NB4 (cell line): ENCODE data around the gene RASAL2.

ENCODE experiments used
- DNase-seq: peaks from one replicate; pipeline ENCODE4 v3.0.0; 2010; ENCODE audit warnings: low read depth
- H3K4me3 ChIP-seq: one replicate; pipeline ENCODE4 v1.5.1; 2011; ENCODE audit warnings: mild to moderate bottlenecking, low read depth, low read length, moderate library complexity
- MYC ChIP-seq: IDR thresholded peaks from 2 replicates; pipeline ENCODE4 v1.6.1; 2011; ENCODE audit warnings: low read depth, low read length
- POLR2A ChIP-seq: IDR thresholded peaks from 2 replicates; pipeline ENCODE4 v1.6.1; 2011; ENCODE audit warnings: mild to moderate bottlenecking; ENCODE audit not compliant: insufficient read length; ENCODE audit errors: extremely low read depth
- TF ChIP-seq, protein P1 (sequence below): IDR thresholded peaks from 2 replicates; pipeline ENCODE4 v1.6.1; 2011; ENCODE audit warnings: low read depth, low read length
- TF ChIP-seq, protein P2 (sequence below): IDR thresholded peaks from one replicate; pipeline ENCODE4 v1.5.1; 2012; ENCODE audit warnings: low read depth, low read length

Gene RASAL2

DNA sequence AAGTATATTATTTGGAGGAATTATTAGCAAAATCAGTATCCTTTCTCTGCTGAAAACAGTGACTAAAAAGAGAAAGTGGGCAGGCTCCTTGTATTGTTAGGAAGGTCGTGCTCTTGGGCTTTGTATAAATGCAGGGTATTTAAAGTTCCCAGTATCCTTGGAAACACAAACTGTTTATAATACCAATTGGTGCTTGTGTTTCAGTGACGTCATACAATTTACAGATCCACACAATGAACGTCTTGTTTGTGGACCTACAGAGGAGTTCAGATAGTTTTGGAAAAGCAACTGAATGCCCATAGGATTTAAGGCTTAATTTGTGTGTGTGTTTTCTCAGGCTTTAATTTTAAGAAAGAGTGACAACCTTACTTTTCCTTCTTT is 168.2 kb downstream of the RASAL2 start:
- TF ChIP-seq MYC = no peak
- TF ChIP-seq, protein P1, sequence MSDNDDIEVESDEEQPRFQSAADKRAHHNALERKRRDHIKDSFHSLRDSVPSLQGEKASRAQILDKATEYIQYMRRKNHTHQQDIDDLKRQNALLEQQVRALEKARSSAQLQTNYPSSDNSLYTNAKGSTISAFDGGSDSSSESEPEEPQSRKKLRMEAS = no peak
- TF ChIP-seq, protein P2, sequence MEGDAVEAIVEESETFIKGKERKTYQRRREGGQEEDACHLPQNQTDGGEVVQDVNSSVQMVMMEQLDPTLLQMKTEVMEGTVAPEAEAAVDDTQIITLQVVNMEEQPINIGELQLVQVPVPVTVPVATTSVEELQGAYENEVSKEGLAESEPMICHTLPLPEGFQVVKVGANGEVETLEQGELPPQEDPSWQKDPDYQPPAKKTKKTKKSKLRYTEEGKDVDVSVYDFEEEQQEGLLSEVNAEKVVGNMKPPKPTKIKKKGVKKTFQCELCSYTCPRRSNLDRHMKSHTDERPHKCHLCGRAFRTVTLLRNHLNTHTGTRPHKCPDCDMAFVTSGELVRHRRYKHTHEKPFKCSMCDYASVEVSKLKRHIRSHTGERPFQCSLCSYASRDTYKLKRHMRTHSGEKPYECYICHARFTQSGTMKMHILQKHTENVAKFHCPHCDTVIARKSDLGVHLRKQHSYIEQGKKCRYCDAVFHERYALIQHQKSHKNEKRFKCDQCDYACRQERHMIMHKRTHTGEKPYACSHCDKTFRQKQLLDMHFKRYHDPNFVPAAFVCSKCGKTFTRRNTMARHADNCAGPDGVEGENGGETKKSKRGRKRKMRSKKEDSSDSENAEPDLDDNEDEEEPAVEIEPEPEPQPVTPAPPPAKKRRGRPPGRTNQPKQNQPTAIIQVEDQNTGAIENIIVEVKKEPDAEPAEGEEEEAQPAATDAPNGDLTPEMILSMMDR = no peak
- no peak for TF ChIP-seq POLR2A
- H3K4me3 ChIP-seq = no peak overlapping the region
- no peak for DNase-seq

DNA sequence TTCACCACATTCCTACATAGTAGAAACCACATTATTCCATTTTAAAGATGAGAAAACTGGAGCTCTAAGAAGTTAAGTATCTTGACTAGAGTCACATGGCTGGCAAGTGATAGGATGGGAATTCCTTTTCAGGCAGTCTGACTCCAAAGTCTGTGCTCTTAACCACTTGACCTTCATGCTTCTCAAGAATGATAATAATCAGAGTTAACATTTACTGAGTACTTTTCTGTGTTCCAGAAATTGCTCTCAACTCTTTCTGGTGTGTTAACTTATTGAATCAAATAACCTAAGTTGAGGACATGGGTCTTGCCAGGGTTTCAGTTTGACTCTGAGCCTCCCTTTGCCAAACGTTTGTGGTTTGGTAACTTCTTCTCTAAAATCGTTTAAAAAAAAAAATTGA is 169.4 kb downstream of the RASAL2 start:
- no peak overlapping the region for H3K4me3 ChIP-seq
- DNase-seq = no peak
- TF ChIP-seq, protein P1 = no peak
- TF ChIP-seq POLR2A (no peak), MYC (no peak)
- TF ChIP-seq, protein P2 = no peak

DNA sequence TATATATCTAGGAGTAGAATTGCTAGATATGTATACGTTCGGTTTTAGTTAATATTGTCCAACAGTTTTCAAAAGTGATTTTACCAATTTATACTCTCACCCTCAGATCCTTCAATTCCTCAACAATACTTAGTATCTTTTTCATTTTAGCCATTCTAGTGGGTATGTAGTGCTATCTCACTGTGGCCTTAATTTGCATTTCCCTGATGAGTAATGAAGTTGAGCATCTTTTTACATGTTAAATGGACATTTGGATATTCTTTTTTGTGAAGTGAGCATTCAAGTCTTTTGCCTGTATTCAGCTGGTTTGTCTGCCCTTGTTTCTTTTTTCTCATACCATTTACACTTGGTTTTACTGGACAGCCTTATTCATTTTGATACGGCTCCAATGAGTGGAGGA is 172.2 kb downstream of the RASAL2 start:
- no peak for DNase-seq
- TF ChIP-seq, protein P1 = no peak
- TF ChIP-seq, protein P2 = no peak
- TF ChIP-seq POLR2A (no peak), MYC (no peak)
- H3K4me3 ChIP-seq = no peak overlapping the region

DNA sequence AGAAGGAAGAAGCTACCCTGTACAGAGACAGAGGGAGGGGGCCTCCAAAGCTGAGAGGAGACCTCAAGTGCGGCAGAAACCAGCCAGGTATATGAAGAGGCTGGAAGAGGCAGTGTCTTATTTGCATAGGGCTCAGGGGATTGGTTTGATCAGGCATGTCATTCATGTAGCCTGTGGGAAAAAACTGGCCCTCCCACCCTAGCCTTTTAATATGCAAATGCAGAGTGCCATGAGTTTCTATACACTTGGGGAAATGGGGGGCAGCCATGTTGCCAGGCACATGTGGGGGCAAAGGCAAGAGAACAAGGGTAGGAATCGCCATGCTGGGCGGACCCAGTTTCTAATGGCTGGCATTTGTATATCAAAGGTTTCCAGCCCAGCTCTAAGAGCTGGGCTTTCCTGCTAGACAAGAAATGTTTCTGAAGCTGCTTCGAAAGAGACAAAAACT is 172.7 kb downstream of the RASAL2 start:
- no peak overlapping the region for H3K4me3 ChIP-seq
- DNase-seq = no peak
- TF ChIP-seq, protein P2 = no peak
- TF ChIP-seq, protein P1 = no peak
- TF ChIP-seq POLR2A (no peak), MYC (no peak)

DNA sequence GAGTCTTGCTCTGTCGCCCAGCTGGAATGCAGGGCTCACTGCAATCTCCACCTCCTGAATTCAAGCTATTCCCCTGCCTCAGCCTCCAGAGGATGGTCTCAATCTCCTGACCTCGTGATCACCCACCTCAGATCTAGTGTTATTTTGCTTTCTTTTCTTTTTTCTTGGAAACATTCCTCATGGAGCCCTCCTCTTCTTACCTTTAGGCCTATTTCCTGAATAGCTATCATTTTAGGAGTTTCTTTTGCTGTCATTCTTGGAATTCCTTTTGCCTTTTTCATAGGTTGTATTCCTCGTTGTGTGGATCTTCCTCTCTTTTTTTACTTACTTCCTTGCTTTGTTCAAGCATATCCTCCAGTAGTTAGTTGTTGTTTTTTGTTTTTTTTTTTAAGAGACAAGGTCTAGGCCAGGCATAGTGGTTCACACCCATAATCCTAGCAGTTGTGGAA is 173.8 kb downstream of the RASAL2 start:
- no peak for DNase-seq
- no peak overlapping the region for H3K4me3 ChIP-seq
- TF ChIP-seq, protein P1 = no peak
- TF ChIP-seq, protein P2 = no peak
- TF ChIP-seq POLR2A (no peak), MYC (no peak)

DNA sequence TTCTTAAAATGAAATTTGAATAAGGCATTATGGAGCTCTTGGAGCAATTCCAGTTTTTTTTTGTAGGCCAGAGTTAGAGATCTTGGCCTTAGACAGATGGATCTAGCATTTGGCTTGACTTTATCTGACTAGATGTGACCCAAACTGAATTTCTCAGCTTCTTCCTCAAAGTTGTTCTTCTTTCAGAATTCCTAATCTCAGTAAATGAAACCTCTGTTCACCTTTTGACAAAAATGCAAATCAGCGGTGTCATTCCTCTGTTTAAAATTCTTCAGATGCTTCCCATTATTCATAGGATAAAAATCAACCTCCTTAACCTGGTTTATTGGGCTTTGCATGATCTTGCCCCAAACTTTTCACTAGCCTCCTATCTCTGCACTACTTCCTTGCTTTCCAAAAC is 177.6 kb downstream of the RASAL2 start:
- no peak for DNase-seq
- no peak for TF ChIP-seq POLR2A
- TF ChIP-seq, protein P1 = no peak
- TF ChIP-seq, protein P2 = no peak
- no peak overlapping the region for H3K4me3 ChIP-seq
